Sigmoid colon (tissue), 3 donors: ENCODE results near the gene ADCY1.

Source experiments
- POLR2A ChIP-seq, 2 donors: fragments of 450-650 bp; IDR thresholded peaks; one replicate each; pipeline ENCODE4 v1.6.1; 2016; ENCODE audit warnings: antibody characterized with exemption in 2 of 2, mild to moderate bottlenecking in 2 of 2, moderate library complexity in 2 of 2
- TF ChIP-seq, protein P1 (sequence below), 4 experiments: fragments of 450-650 bp in 3 of 4; fragments of 200-600 bp in 1 of 4; IDR thresholded peaks; one replicate each; pipeline ENCODE4 v1.5.1; 2016 to 2019; ENCODE audit warnings: antibody characterized with exemption in 4 of 4, mild to moderate bottlenecking in 3 of 4, moderate library complexity in 2 of 4

DNA sequence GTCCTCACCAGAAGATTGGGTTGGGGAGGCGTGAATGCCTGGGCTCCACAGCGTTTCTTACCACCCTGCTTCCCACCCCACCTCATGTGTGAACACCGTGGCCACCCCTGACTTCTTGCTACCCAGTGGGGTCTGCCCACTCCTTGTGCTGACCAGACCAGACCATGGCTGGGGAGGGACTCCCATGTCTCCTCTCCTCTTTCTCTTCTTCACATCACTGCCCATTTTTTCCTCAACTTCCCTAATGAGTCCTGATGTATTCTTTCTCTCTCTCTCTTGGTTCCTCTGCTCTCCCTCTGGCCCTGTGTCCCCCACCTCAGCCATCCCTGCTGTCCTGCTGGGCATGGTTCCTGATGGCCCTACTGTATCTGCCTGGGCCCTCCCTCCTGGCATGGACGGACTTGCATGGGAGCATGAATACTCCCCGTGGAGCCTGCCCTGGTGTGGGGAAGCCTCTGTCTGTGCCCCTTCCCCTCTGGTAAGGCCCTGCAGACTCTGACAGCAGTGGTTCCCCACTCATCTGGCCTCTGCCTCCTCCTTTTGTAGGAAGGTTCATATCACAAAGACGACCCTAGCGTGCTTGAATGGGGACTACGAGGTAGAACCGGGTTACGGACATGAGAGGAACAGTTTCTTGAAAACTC is 85.5 kb downstream of the ADCY1 start:
- TF ChIP-seq, protein P1, sequence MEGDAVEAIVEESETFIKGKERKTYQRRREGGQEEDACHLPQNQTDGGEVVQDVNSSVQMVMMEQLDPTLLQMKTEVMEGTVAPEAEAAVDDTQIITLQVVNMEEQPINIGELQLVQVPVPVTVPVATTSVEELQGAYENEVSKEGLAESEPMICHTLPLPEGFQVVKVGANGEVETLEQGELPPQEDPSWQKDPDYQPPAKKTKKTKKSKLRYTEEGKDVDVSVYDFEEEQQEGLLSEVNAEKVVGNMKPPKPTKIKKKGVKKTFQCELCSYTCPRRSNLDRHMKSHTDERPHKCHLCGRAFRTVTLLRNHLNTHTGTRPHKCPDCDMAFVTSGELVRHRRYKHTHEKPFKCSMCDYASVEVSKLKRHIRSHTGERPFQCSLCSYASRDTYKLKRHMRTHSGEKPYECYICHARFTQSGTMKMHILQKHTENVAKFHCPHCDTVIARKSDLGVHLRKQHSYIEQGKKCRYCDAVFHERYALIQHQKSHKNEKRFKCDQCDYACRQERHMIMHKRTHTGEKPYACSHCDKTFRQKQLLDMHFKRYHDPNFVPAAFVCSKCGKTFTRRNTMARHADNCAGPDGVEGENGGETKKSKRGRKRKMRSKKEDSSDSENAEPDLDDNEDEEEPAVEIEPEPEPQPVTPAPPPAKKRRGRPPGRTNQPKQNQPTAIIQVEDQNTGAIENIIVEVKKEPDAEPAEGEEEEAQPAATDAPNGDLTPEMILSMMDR (IDR thresholded peaks at IDR 0.05) = no peak
- no peak for TF ChIP-seq POLR2A (IDR thresholded peaks at IDR 0.05)
